Measurements from ENCODE around the gene ADD2. TPM values are rescaled to one million over a fixed set of nuclear protein-coding genes. Genes with fewer than 3 reads are reported as not detected.

ADD2 gene
- total RNA-seq, 2 donors from 2014 or later: 2.3 to 4.8 TPM

- H3K36me3 Mint-ChIP-seq: peaks cover 7% of the 10 kb centered on the region
- peaks cover 4 to 6% of the 10 kb centered on the region in 2 donors for H3K4me1 Mint-ChIP-seq (ENCODE audit: low read depth in 2 of 2)
- DNase-seq (ENCODE audit: low spot score) (no peak), ATAC-seq (no peak)
- H3K27me3 Mint-ChIP-seq: peaks cover 43 to 69% of the 10 kb centered on the region in 2 donors
- no peak overlapping the region for H3K27ac Mint-ChIP-seq
- H3K9me3 Mint-ChIP-seq: peaks cover 3% of the 10 kb centered on the region
- no peak overlapping the region for H3K4me3 Mint-ChIP-seq
These were observed 8.3 kb upstream of the ADD2 start for GRCh38 chr2:70776266-70776665.

- Mint-ChIP-seq H3K27me3 (peaks cover 36 to 65% of the 10 kb centered on the region in 2 donors), H3K27ac (no peak overlapping the region), H3K4me1 (ENCODE audit: low read depth in 2 of 2) (peaks cover 8 to 9% of the 10 kb centered on the region in 2 donors), H3K4me3 (no peak overlapping the region), H3K9me3 (peaks cover 3% of the 10 kb centered on the region), H3K36me3 (peaks cover 7% of the 10 kb centered on the region)
- DNase-seq (ENCODE audit: low spot score) (no peak), ATAC-seq (no peak)
These were observed 7.1 kb upstream of the ADD2 start for GRCh38 chr2:70775141-70775540.

GRCh38 chr2:70772486-70773155 lies 4.6 kb upstream of the ADD2 start:
- DNase-seq (ENCODE audit: low spot score) (no peak), ATAC-seq (no peak)
- Mint-ChIP-seq H3K36me3 (peaks cover 7% of the 10 kb centered on the region), H3K27ac (peak overlapping the region in 1 of 2 donors; percentile 11), H3K27me3 (peaks cover 43 to 70% of the 10 kb centered on the region in 2 donors), H3K4me1 (ENCODE audit: low read depth in 2 of 2) (peaks cover 21 to 22% of the 10 kb centered on the region in 2 donors), H3K4me3 (no peak overlapping the region), H3K9me3 (peaks cover 3% of the 10 kb centered on the region)

- Mint-ChIP-seq H3K36me3 (peaks cover 7% of the 10 kb centered on the region), H3K9me3 (peaks cover 3% of the 10 kb centered on the region), H3K4me1 (ENCODE audit: low read depth in 2 of 2) (peaks cover 27 to 28% of the 10 kb centered on the region in 2 donors), H3K4me3 (no peak overlapping the region), H3K27me3 (peaks cover 46 to 74% of the 10 kb centered on the region in 2 donors), H3K27ac (peak overlapping the region in 1 of 2 donors; percentile 45)
- ATAC-seq (peak in 1 of 2 donors; percentile 70), DNase-seq (ENCODE audit: low spot score) (no peak)
These were observed 3.4 kb upstream of the ADD2 start for GRCh38 chr2:70771446-70771845.

GRCh38 chr2:70769450-70769849 lies 1.4 kb upstream of the ADD2 start:
- Mint-ChIP-seq H3K4me3 (peak overlapping the region; percentile 70), H3K27ac (no peak overlapping the region), H3K36me3 (peaks cover 7% of the 10 kb centered on the region), H3K9me3 (peaks cover 3% of the 10 kb centered on the region), H3K4me1 (ENCODE audit: low read depth in 2 of 2) (peaks cover 29% of the 10 kb centered on the region in 2 donors), H3K27me3 (peaks cover 42 to 68% of the 10 kb centered on the region in 2 donors)
- DNase-seq (ENCODE audit: low spot score): no peak
- peak in 1 of 2 donors; percentile 51 for ATAC-seq

- H3K27ac Mint-ChIP-seq: peak overlapping the region in 1 of 2 donors; percentile 66
- H3K27me3 Mint-ChIP-seq: peaks cover 34 to 60% of the 10 kb centered on the region in 2 donors
These were observed 638 bp upstream of the ADD2 start for GRCh38 chr2:70768590-70769085.

GRCh38 chr2:70767079-70767698 lies 811 bp downstream of the ADD2 start:
- DNase-seq (ENCODE audit: low spot score): no peak
- Mint-ChIP-seq H3K4me1 (ENCODE audit: low read depth in 2 of 2) (peaks cover 26 to 29% of the 10 kb centered on the region in 2 donors), H3K36me3 (no peaks in the 10 kb centered on the region), H3K9me3 (no peaks in the 10 kb centered on the region), H3K27ac (no peak overlapping the region), H3K27me3 (peaks cover 30 to 56% of the 10 kb centered on the region in 2 donors), H3K4me3 (peak overlapping the region; percentile 81)
- ATAC-seq: peak in 1 of 2 donors; percentile 48

More at GRCh38 chr2:70768590-70769085, 638 bp upstream of the ADD2 start:
- H3K4me1 Mint-ChIP-seq (ENCODE audit: low read depth in 2 of 2): peaks cover 27 to 29% of the 10 kb centered on the region in 2 donors
- peaks cover 3% of the 10 kb centered on the region for H3K36me3 Mint-ChIP-seq
- H3K9me3 Mint-ChIP-seq: peaks cover 2% of the 10 kb centered on the region
- ATAC-seq (no peak), DNase-seq (ENCODE audit: low spot score) (no peak)
- H3K4me3 Mint-ChIP-seq: peak overlapping the region; percentile 70

- no peaks in the 10 kb centered on the region for H3K36me3 Mint-ChIP-seq
- ATAC-seq (no peak), DNase-seq (ENCODE audit: low spot score) (no peak)
- H3K9me3 Mint-ChIP-seq: no peaks in the 10 kb centered on the region
- peaks cover 34 to 59% of the 10 kb centered on the region in 2 donors for H3K27me3 Mint-ChIP-seq
- H3K4me3 Mint-ChIP-seq: peak overlapping the region; percentile 80
- H3K4me1 Mint-ChIP-seq (ENCODE audit: low read depth in 2 of 2): peaks cover 26 to 28% of the 10 kb centered on the region in 2 donors
- no peak overlapping the region for H3K27ac Mint-ChIP-seq
These were observed 1.5 kb downstream of the ADD2 start for GRCh38 chr2:70766357-70767078.

- H3K4me1 Mint-ChIP-seq (ENCODE audit: low read depth in 2 of 2): peaks cover 20 to 21% of the 10 kb centered on the region in 2 donors
- ATAC-seq: no peak
- no peaks in the 10 kb centered on the region for H3K9me3 Mint-ChIP-seq
- no peak overlapping the region for H3K27ac Mint-ChIP-seq
- H3K4me3 Mint-ChIP-seq: no peak overlapping the region
- H3K36me3 Mint-ChIP-seq: no peaks in the 10 kb centered on the region
- no peak for DNase-seq (ENCODE audit: low spot score)
- H3K27me3 Mint-ChIP-seq: peaks cover 37 to 57% of the 10 kb centered on the region in 2 donors
These were observed 2.5 kb downstream of the ADD2 start for GRCh38 chr2:70765507-70765906.

GRCh38 chr2:70759446-70759845 lies 8.6 kb downstream of the ADD2 start:
- H3K4me3 Mint-ChIP-seq: no peak overlapping the region
- peaks cover 30 to 61% of the 10 kb centered on the region in 2 donors for H3K27me3 Mint-ChIP-seq
- DNase-seq (ENCODE audit: low spot score) (no peak), ATAC-seq (no peak)
- no peak overlapping the region for H3K27ac Mint-ChIP-seq
- no peaks in the 10 kb centered on the region for H3K36me3 Mint-ChIP-seq
- no peaks in the 10 kb centered on the region for H3K9me3 Mint-ChIP-seq
- no peaks in the 10 kb centered on the region for H3K4me1 Mint-ChIP-seq (ENCODE audit: low read depth in 2 of 2)

- Mint-ChIP-seq H3K4me1 (ENCODE audit: low read depth in 2 of 2) (no peaks in the 10 kb centered on the region), H3K4me3 (no peak overlapping the region), H3K36me3 (no peaks in the 10 kb centered on the region), H3K9me3 (no peaks in the 10 kb centered on the region), H3K27ac (no peak overlapping the region), H3K27me3 (peaks cover 28 to 57% of the 10 kb centered on the region in 2 donors)
- DNase-seq (ENCODE audit: low spot score) (no peak), ATAC-seq (no peak)
These were observed 10.0 kb downstream of the ADD2 start for GRCh38 chr2:70757966-70758365.

- no peaks in the 10 kb centered on the region for H3K4me1 Mint-ChIP-seq (ENCODE audit: low read depth in 2 of 2)
- no peak overlapping the region for H3K4me3 Mint-ChIP-seq
- DNase-seq (ENCODE audit: low spot score): no peak
- no peaks in the 10 kb centered on the region for H3K36me3 Mint-ChIP-seq
- ATAC-seq: no peak
- no peak overlapping the region for H3K27ac Mint-ChIP-seq
- peaks cover 28 to 54% of the 10 kb centered on the region in 2 donors for H3K27me3 Mint-ChIP-seq
- H3K9me3 Mint-ChIP-seq: no peaks in the 10 kb centered on the region
These were observed 10.6 kb downstream of the ADD2 start for GRCh38 chr2:70757360-70757759.

GRCh38 chr2:70756128-70756527 lies 11.9 kb downstream of the ADD2 start:
- Mint-ChIP-seq H3K27ac (no peak overlapping the region), H3K4me3 (no peak overlapping the region), H3K4me1 (ENCODE audit: low read depth in 2 of 2) (no peaks in the 10 kb centered on the region), H3K9me3 (no peaks in the 10 kb centered on the region), H3K27me3 (peaks cover 24 to 45% of the 10 kb centered on the region in 2 donors), H3K36me3 (no peaks in the 10 kb centered on the region)
- ATAC-seq: no peak
- no peak for DNase-seq (ENCODE audit: low spot score)

Measured in natural killer cell treated with Interleukin-12 subunit alpha and Interleukin-12 subunit beta and Interleukin-15 and Interleukin-18, amount 100 ng/mL, for 72 hours (primary cell).